Muscle layer of duodenum (tissue), 2 donors: ENCODE results near the gene ALG14.
"Not testable (repeated sequence)": the region's sequence is repeated elsewhere in the genome, so short reads cannot be mapped to it uniquely, and the experiment has no call there.

Source experiments
- H3K27ac ChIP-seq: one replicate; pipeline ENCODE4 v1.7.0; 2013; ENCODE audit warnings: mild to moderate bottlenecking, low read length
- H3K27me3 ChIP-seq: one replicate; pipeline ENCODE4 v1.7.0; 2013; ENCODE audit warnings: low read depth, mild to moderate bottlenecking, control low read depth, low read length
- H3K36me3 ChIP-seq, 2 donors: one replicate each; pipeline ENCODE4 v1.7.0; 2013; ENCODE audit warnings: low read length in 2 of 2, control low read depth in 1 of 2, mild to moderate bottlenecking in 1 of 2; ENCODE audit not compliant: insufficient read depth in 2 of 2, control insufficient read depth in 1 of 2
- H3K4me1 ChIP-seq, 2 donors: one replicate each; pipeline ENCODE4 v1.7.0; 2013; ENCODE audit warnings: low read length in 2 of 2, mild to moderate bottlenecking in 2 of 2, control low read depth in 1 of 2, moderate library complexity in 1 of 2; ENCODE audit not compliant: insufficient read depth in 2 of 2, control insufficient read depth in 1 of 2
- H3K4me3 ChIP-seq, 2 donors: one replicate each; pipeline ENCODE4 v1.7.0; 2013; ENCODE audit warnings: low read length in 2 of 2, low read depth in 1 of 2, mild to moderate bottlenecking in 1 of 2
- H3K9me3 ChIP-seq, 2 donors: one replicate each; pipeline ENCODE4 v1.7.0; 2013; ENCODE audit warnings: low read length in 2 of 2, control low read depth in 1 of 2, mild to moderate bottlenecking in 1 of 2; ENCODE audit not compliant: control insufficient read depth in 1 of 2
- donor health status: healthy.

Gene ALG14

GRCh38 chr1:94951509-94952208, 121.1 kb downstream of the ALG14 start:
- Histone ChIP-seq H3K36me3 (no peaks in the 10 kb centered on the region), H3K4me3 (no peak overlapping the region), H3K27ac (no peak overlapping the region), H3K4me1 (peaks cover 9 to 31% of the 10 kb centered on the region in 2 donors), H3K27me3 (no peaks in the 10 kb centered on the region), H3K9me3 (no peaks in the 10 kb centered on the region)

GRCh38 chr1:94951046-94951445, 121.7 kb downstream of the ALG14 start:
- no peak overlapping the region for H3K27ac ChIP-seq
- H3K36me3 ChIP-seq, result no peaks in the 10 kb centered on the region
- H3K4me3 ChIP-seq, result no peak overlapping the region
- H3K9me3 ChIP-seq, result no peaks in the 10 kb centered on the region
- no peaks in the 10 kb centered on the region for H3K27me3 ChIP-seq
- H3K4me1 ChIP-seq, result peaks cover 9 to 31% of the 10 kb centered on the region in 2 donors

GRCh38 chr1:94949681-94950661, 122.8 kb downstream of the ALG14 start:
- Histone ChIP-seq H3K4me3 (no peak overlapping the region), H3K36me3 (no peaks in the 10 kb centered on the region), H3K27ac (no peak overlapping the region), H3K27me3 (no peaks in the 10 kb centered on the region), H3K9me3 (no peaks in the 10 kb centered on the region), H3K4me1 (peaks cover 9 to 20% of the 10 kb centered on the region in 2 donors)

GRCh38 chr1:94947437-94947836, 125.3 kb downstream of the ALG14 start:
- no peaks in the 10 kb centered on the region for H3K36me3 ChIP-seq
- H3K9me3 ChIP-seq, result no peaks in the 10 kb centered on the region
- peaks cover 5 to 7% of the 10 kb centered on the region in 2 donors for H3K4me1 ChIP-seq
- no peak overlapping the region for H3K4me3 ChIP-seq
- H3K27me3 ChIP-seq, result no peaks in the 10 kb centered on the region
- no peak overlapping the region for H3K27ac ChIP-seq

GRCh38 chr1:94946886-94947285, 125.9 kb downstream of the ALG14 start:
- Histone ChIP-seq H3K4me3 (no peak overlapping the region), H3K9me3 (no peaks in the 10 kb centered on the region), H3K27ac (peak overlapping the region; percentile 3), H3K36me3 (no peaks in the 10 kb centered on the region), H3K4me1 (peaks cover 5 to 7% of the 10 kb centered on the region in 2 donors), H3K27me3 (no peaks in the 10 kb centered on the region)

- Histone ChIP-seq H3K4me1 (peaks cover 4 to 7% of the 10 kb centered on the region in 2 donors), H3K4me3 (no peak overlapping the region), H3K27me3 (no peaks in the 10 kb centered on the region), H3K9me3 (no peaks in the 10 kb centered on the region), H3K36me3 (no peaks in the 10 kb centered on the region), H3K27ac (no peak overlapping the region)
Observed at GRCh38 chr1:94942171-94943128, 130.3 kb downstream of the ALG14 start.

- not testable (repeated sequence) for H3K4me3 ChIP-seq, H3K4me1 ChIP-seq
Observed at GRCh38 chr1:94941480-94941879, 131.3 kb downstream of the ALG14 start.

GRCh38 chr1:94940738-94941137, 132.0 kb downstream of the ALG14 start:
- Histone ChIP-seq H3K36me3 (no peaks in the 10 kb centered on the region), H3K4me1 (peaks cover 0 to 10% of the 10 kb centered on the region in 2 donors), H3K9me3 (no peaks in the 10 kb centered on the region), H3K27me3 (no peaks in the 10 kb centered on the region), H3K27ac (no peak overlapping the region), H3K4me3 (no peak overlapping the region)

More at GRCh38 chr1:94941480-94941879, 131.3 kb downstream of the ALG14 start:
- not testable (repeated sequence) for H3K9me3 ChIP-seq, H3K36me3 ChIP-seq, H3K27me3 ChIP-seq, H3K27ac ChIP-seq

- H3K4me3 ChIP-seq, result no peak overlapping the region
- H3K27me3 ChIP-seq, result no peaks in the 10 kb centered on the region
- H3K4me1 ChIP-seq, result peaks cover 0 to 11% of the 10 kb centered on the region in 2 donors
- no peaks in the 10 kb centered on the region for H3K9me3 ChIP-seq
- H3K27ac ChIP-seq, result no peak overlapping the region
- H3K36me3 ChIP-seq, result peaks cover 0 to 10% of the 10 kb centered on the region in 2 donors
Observed at GRCh38 chr1:94937820-94938219, 134.9 kb downstream of the ALG14 start.

GRCh38 chr1:94936861-94937620, 135.7 kb downstream of the ALG14 start:
- Histone ChIP-seq H3K36me3 (peaks cover 0 to 13% of the 10 kb centered on the region in 2 donors), H3K4me3 (no peak overlapping the region), H3K9me3 (no peaks in the 10 kb centered on the region), H3K27ac (no peak overlapping the region), H3K27me3 (no peaks in the 10 kb centered on the region), H3K4me1 (peaks cover 0 to 11% of the 10 kb centered on the region in 2 donors)
